ENCODE results near the gene IP6K2. TPM values are rescaled to one million over a fixed set of nuclear protein-coding genes. Genes with fewer than 3 reads are reported as not detected.

Gene IP6K2
- total RNA-seq, 1 donor from 2014 or later, result 94.1 TPM

DNA sequence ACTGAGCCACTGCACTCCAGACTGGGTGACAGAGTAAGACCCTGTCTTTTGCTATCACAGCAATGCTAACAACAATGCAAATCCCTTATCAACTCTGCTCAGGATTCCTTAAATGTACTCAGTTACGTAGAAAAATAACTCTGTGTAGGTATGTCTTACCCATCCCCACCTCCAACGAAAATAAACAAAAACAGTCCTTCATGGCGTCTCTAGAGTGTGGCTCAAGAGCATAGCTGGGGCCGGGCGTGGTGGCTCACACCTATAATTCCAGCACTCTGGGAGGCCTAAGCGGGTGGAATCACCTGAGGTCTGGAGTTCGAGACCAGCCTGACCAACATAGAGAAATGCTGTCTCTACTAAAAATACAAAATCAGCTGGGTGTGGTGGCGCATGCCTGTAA, 18.1 kb downstream of the IP6K2 start:
- ATAC-seq (ENCODE audit: low read depth), result no peak
- Mint-ChIP-seq H3K27ac (no peak overlapping the region), H3K36me3 (ENCODE audit: low read depth) (peaks cover 45% of the 10 kb centered on the region), H3K9me3 (no peaks in the 10 kb centered on the region), H3K4me3 (no peak overlapping the region), H3K27me3 (no peaks in the 10 kb centered on the region), H3K4me1 (peaks cover 15% of the 10 kb centered on the region)
- CTCF ChIA-PET, result interaction anchor here (1.0 to 1.5 kb wide), 2 partner anchors 11 to 13 kb away, joined by 3 read pairs; partner anchors contain the start of gene NCKIPSD
- POLR2A ChIA-PET, result no interaction called here
- intact Hi-C loops (cut with micrococcal nuclease), result no loop called here
- no peak for DNase-seq
- TF ChIP-seq, protein P1, sequence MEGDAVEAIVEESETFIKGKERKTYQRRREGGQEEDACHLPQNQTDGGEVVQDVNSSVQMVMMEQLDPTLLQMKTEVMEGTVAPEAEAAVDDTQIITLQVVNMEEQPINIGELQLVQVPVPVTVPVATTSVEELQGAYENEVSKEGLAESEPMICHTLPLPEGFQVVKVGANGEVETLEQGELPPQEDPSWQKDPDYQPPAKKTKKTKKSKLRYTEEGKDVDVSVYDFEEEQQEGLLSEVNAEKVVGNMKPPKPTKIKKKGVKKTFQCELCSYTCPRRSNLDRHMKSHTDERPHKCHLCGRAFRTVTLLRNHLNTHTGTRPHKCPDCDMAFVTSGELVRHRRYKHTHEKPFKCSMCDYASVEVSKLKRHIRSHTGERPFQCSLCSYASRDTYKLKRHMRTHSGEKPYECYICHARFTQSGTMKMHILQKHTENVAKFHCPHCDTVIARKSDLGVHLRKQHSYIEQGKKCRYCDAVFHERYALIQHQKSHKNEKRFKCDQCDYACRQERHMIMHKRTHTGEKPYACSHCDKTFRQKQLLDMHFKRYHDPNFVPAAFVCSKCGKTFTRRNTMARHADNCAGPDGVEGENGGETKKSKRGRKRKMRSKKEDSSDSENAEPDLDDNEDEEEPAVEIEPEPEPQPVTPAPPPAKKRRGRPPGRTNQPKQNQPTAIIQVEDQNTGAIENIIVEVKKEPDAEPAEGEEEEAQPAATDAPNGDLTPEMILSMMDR (IDR thresholded peaks at IDR 0.05), result no peak

DNA sequence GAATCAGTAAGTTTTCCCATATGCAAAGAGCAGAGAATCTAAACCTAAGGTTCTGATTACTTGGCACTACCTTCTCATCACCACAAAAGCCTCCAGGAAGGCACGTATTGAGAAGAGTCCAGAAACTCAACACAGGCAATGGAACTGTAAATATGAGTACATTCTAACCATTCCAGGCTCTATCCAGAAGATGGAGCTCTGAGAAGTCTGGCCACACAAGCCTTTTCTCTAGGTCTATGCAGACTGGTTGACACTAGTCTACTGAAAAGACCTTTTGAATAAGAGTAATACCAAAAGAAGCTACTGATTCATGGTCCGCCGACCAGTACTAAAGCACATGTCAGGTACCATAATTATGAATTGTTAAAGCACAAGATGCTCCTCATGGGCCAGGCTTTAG, 19.1 kb downstream of the IP6K2 start:
- Mint-ChIP-seq H3K27me3 (no peaks in the 10 kb centered on the region), H3K4me1 (peaks cover 15% of the 10 kb centered on the region), H3K27ac (no peak overlapping the region), H3K9me3 (no peaks in the 10 kb centered on the region), H3K4me3 (no peak overlapping the region), H3K36me3 (ENCODE audit: low read depth) (peaks cover 53% of the 10 kb centered on the region)
- POLR2A ChIA-PET, result no interaction called here
- DNase-seq (no peak), ATAC-seq (ENCODE audit: low read depth) (no peak)
- TF ChIP-seq, protein P1 (IDR thresholded peaks at IDR 0.05), result no peak
- intact Hi-C loops (cut with micrococcal nuclease), result no loop called here
- CTCF ChIA-PET, result interaction anchor here (1.0 to 1.6 kb wide), 3 partner anchors 10 to 63 kb away, joined by 3 read pairs; partner anchors contain the start of genes NCKIPSD and SLC26A6

DNA sequence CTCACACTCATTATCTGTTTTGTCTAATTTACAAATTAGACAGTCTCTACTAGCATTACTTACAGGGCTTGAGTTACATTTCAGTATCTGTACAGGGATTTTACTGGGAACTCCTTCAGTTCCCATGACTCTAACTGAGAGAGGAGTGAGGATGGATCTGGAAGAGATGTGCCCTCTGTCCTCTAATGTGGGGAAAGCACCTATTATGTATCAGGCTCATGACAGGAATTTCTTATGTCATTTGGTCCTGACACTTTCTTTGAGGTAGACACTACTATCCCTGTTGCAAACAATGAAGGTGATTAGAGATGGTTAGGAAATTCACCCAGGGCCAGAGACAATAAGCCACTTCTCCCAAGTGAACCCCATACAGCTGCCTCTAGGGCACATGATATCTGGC, 20.4 kb downstream of the IP6K2 start:
- H3K36me3 Mint-ChIP-seq (ENCODE audit: low read depth), result peaks cover 55% of the 10 kb centered on the region
- DNase-seq (no peak), ATAC-seq (ENCODE audit: low read depth) (no peak)
- no peak overlapping the region for H3K27ac Mint-ChIP-seq
- intact Hi-C loops (cut with micrococcal nuclease), result no loop called here
- no peak overlapping the region for H3K4me3 Mint-ChIP-seq
- no peaks in the 10 kb centered on the region for H3K9me3 Mint-ChIP-seq
- TF ChIP-seq, protein P1 (IDR thresholded peaks at IDR 0.05), result no peak
- ChIA-PET CTCF (no interaction called here), POLR2A (no interaction called here)
- H3K4me1 Mint-ChIP-seq, result peaks cover 9% of the 10 kb centered on the region
- no peaks in the 10 kb centered on the region for H3K27me3 Mint-ChIP-seq

DNA sequence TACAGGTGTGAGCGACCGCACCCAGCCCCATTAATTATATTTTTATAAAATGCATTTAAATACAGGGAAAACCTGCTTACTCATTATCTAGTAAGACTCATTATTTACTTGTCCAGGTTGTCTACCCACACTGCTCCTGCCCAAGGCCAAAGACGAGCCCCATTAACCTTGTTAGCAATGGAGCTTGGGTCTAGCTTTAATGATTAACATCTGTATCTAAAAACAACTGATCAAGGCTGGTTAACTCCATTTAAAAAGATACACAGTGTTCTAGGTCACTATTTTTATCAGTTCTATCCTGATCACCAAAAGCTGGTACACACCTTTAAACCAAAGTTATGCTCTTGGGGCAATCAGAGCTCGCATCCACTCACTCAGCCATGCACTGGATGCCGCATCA, 20.9 kb downstream of the IP6K2 start:
- Mint-ChIP-seq H3K27ac (no peak overlapping the region), H3K27me3 (no peaks in the 10 kb centered on the region)
- TF ChIP-seq, protein P1 (IDR thresholded peaks at IDR 0.05), result no peak

DNA sequence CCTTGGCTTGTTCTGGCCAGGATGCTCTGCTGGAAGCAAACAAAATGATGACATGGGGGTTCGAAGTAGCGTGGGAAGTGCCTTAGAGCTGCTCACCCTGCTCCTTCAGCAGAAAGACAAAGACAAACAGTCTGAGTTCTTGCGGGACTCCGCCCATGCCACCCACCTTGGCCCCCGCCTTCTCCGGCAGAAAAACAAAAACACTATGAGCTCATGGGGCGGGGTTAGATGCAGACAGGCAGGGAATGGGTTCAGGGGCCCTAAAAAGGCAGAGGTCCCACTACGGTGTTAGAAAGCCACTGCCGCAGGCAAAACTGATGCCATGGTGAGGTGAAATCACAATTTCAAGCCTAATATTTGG, 21.6 kb downstream of the IP6K2 start:
- DNase-seq (no peak), ATAC-seq (ENCODE audit: low read depth) (no peak)
- H3K27me3 Mint-ChIP-seq, result no peaks in the 10 kb centered on the region
- intact Hi-C loops (cut with micrococcal nuclease), result no loop called here
- H3K36me3 Mint-ChIP-seq (ENCODE audit: low read depth), result peaks cover 65% of the 10 kb centered on the region
- H3K27ac Mint-ChIP-seq, result no peak overlapping the region
- ChIA-PET POLR2A (no interaction called here), CTCF (no interaction called here)
- no peak overlapping the region for H3K4me3 Mint-ChIP-seq
- no peaks in the 10 kb centered on the region for H3K9me3 Mint-ChIP-seq
- peaks cover 8% of the 10 kb centered on the region for H3K4me1 Mint-ChIP-seq
- TF ChIP-seq, protein P1 (IDR thresholded peaks at IDR 0.05), result no peak

More for the DNA sequence above, 20.9 kb downstream of the IP6K2 start:
- Mint-ChIP-seq H3K36me3 (ENCODE audit: low read depth) (peaks cover 57% of the 10 kb centered on the region), H3K4me1 (peaks cover 9% of the 10 kb centered on the region), H3K4me3 (no peak overlapping the region), H3K9me3 (no peaks in the 10 kb centered on the region)
- intact Hi-C loops (cut with micrococcal nuclease), result no loop called here
- ChIA-PET POLR2A (no interaction called here), CTCF (no interaction called here)
- DNase-seq, result no peak
- no peak for ATAC-seq (ENCODE audit: low read depth)

All from activated B cell treated with CpG ODN at 0.5 μM for 24 hours (primary cell).